22Rv1 (cell line): ENCODE results near the gene ZC3H14.
"Not testable (repeated sequence)": the region's sequence is repeated elsewhere in the genome, so short reads cannot be mapped to it uniquely, and the experiment has no call there.

Experiments
- H3K27ac ChIP-seq: fragments of 450-650 bp; 2 replicates; pipeline ENCODE4 v1.5.1; 2017
- CTCF ChIP-seq: fragments of 450-650 bp; IDR thresholded peaks from 2 replicates; pipeline ENCODE4 v1.5.1; 2017; ENCODE audit warnings: mild to moderate bottlenecking
- ZFX ChIP-seq: fragments of 450-650 bp; IDR thresholded peaks from 2 replicates; pipeline ENCODE4 v1.6.1; 2017; ENCODE audit warnings: antibody characterized with exemption, borderline replicate concordance

Gene ZC3H14

GRCh38 chr14:88522393-88522792 is 40.4 kb upstream of the ZC3H14 start:
- peak overlapping the region; percentile 40 for H3K27ac ChIP-seq
- TF ChIP-seq CTCF (no peak), ZFX (no peak)

GRCh38 chr14:88529889-88530288 is 32.9 kb upstream of the ZC3H14 start:
- H3K27ac ChIP-seq: not testable (repeated sequence)

GRCh38 chr14:88533064-88533602 is 29.7 kb upstream of the ZC3H14 start:
- no peak for TF ChIP-seq ZFX
- no peak for TF ChIP-seq CTCF
- H3K27ac ChIP-seq: no peak overlapping the region

- no peak overlapping the region for H3K27ac ChIP-seq
- TF ChIP-seq CTCF (no peak), ZFX (no peak)
Observed at GRCh38 chr14:88535149-88535548, 27.7 kb upstream of the ZC3H14 start.

GRCh38 chr14:88535813-88536212 is 27.0 kb upstream of the ZC3H14 start:
- TF ChIP-seq CTCF (no peak), ZFX (no peak)
- no peak overlapping the region for H3K27ac ChIP-seq

- TF ChIP-seq ZFX (no peak), CTCF (no peak)
- no peak overlapping the region for H3K27ac ChIP-seq
Observed at GRCh38 chr14:88541324-88541723, 21.5 kb upstream of the ZC3H14 start.

GRCh38 chr14:88542857-88543795 is 19.7 kb upstream of the ZC3H14 start:
- TF ChIP-seq ZFX (no peak), CTCF (no peak)
- H3K27ac ChIP-seq: peak overlapping the region; percentile 48
